Karpas-422 (cell line): Measurements from ENCODE around the gene KRT3. TPM values are rescaled to one million over a fixed set of nuclear protein-coding genes. Genes with fewer than 3 reads are reported as not detected.

Experiments
- DNase-seq: peaks from one replicate; pipeline ENCODE4 v3.0.0-alpha.2; 2015
- H2AFZ ChIP-seq: fragments of 200-600 bp; sonication (generic); 2 replicates; pipeline ENCODE4 v1.6.1; 2014; ENCODE audit warnings: antibody characterized with exemption, low read length, mixed read lengths
- H3K27ac ChIP-seq: fragments of 200-600 bp; sonication (generic); 2 replicates; pipeline ENCODE4 v1.5.1; 2014; ENCODE audit warnings: mild to moderate bottlenecking, low read length, moderate library complexity
- H3K27me3 ChIP-seq: fragments of 200-600 bp; sonication (generic); 2 replicates; pipeline ENCODE4 v1.6.1; 2014; ENCODE audit warnings: low read length, mixed read lengths
- H3K36me3 ChIP-seq: fragments of 200-600 bp; sonication (generic); 2 replicates; pipeline ENCODE4 v1.6.1; 2014; ENCODE audit warnings: low read length, mixed read lengths; ENCODE audit not compliant: insufficient read depth
- H3K4me1 ChIP-seq: fragments of 200-600 bp; sonication (generic); 2 replicates; pipeline ENCODE4 v1.6.1; 2014; ENCODE audit warnings: mild to moderate bottlenecking, low read length, mixed read lengths
- H3K4me2 ChIP-seq: fragments of 200-600 bp; sonication (generic); 2 replicates; pipeline ENCODE4 v1.6.1; 2014; ENCODE audit warnings: low read length, low read depth, mild to moderate bottlenecking; ENCODE audit not compliant: poor library complexity, severe bottlenecking
- H3K4me3 ChIP-seq: fragments of 200-600 bp; sonication (generic); 2 replicates; pipeline ENCODE4 v1.5.1; 2014; ENCODE audit warnings: mild to moderate bottlenecking, antibody characterized with exemption, low read length, mixed read lengths
- H3K79me2 ChIP-seq: fragments of 200-600 bp; sonication (generic); 2 replicates; pipeline ENCODE4 v1.6.1; 2014; ENCODE audit warnings: mild to moderate bottlenecking, low read length, mixed read lengths
- H3K9ac ChIP-seq: fragments of 200-600 bp; sonication (generic); 2 replicates; pipeline ENCODE4 v1.6.0; 2014; ENCODE audit warnings: low read length
- H3K9me2 ChIP-seq: fragments of 200-600 bp; sonication (generic), shearing (Covaris generic); replicated peaks from 2 replicates; pipeline ENCODE4 v1.6.0; 2014; ENCODE audit warnings: mild to moderate bottlenecking, low read length, moderate library complexity; ENCODE audit not compliant: insufficient read depth
- H3K9me3 ChIP-seq: fragments of 300-700, 200-600 bp; sonication (generic); 2 replicates; pipeline ENCODE4 v1.6.1; 2014; ENCODE audit warnings: low read length, mixed read lengths
- H4K20me1 ChIP-seq: fragments of 200-600 bp; sonication (generic); 2 replicates; pipeline ENCODE4 v1.6.1; 2014; ENCODE audit warnings: mild to moderate bottlenecking, antibody characterized with exemption, low read length, low read depth; ENCODE audit not compliant: insufficient read depth
- total RNA-seq: library from RNA; depleted of rRNA; stranded (reverse); fragments of >200 nt; shearing (Covaris generic); gene quantifications from 2 replicates; pipeline ENCODE4 v1.2.3, GENCODE V29; 2014; ENCODE audit warnings: low replicate concordance

The KRT3 gene
- total RNA-seq, 1 experiment from 2014 or later, result not detected

GRCh38 chr12:52829986-52830770 is 34.3 kb upstream of the KRT3 start:
- no peak overlapping the region for H3K9ac ChIP-seq
- H3K4me2 ChIP-seq, result no peak overlapping the region
- H3K9me3 ChIP-seq, result no peaks in the 10 kb centered on the region
- no peaks in the 10 kb centered on the region for H3K36me3 ChIP-seq
- no peak overlapping the region for H3K27ac ChIP-seq
- H4K20me1 ChIP-seq, result no peaks in the 10 kb centered on the region
- no peak overlapping the region for H2AFZ ChIP-seq
- no peaks in the 10 kb centered on the region for H3K27me3 ChIP-seq
- no peaks in the 10 kb centered on the region for H3K4me1 ChIP-seq
- no peak for DNase-seq
- H3K4me3 ChIP-seq, result no peak overlapping the region
- no peaks in the 10 kb centered on the region for H3K9me2 ChIP-seq
- H3K79me2 ChIP-seq, result no peaks in the 10 kb centered on the region

- Histone ChIP-seq H3K27ac (no peak overlapping the region), H3K4me1 (no peaks in the 10 kb centered on the region), H2AFZ (no peak overlapping the region), H3K79me2 (no peaks in the 10 kb centered on the region), H3K27me3 (no peaks in the 10 kb centered on the region), H3K36me3 (no peaks in the 10 kb centered on the region), H3K9me3 (no peaks in the 10 kb centered on the region), H3K9me2 (no peaks in the 10 kb centered on the region), H3K4me3 (no peak overlapping the region), H3K4me2 (no peak overlapping the region), H3K9ac (no peak overlapping the region), H4K20me1 (no peaks in the 10 kb centered on the region)
- no peak for DNase-seq
Measured at GRCh38 chr12:52828591-52829021, 32.7 kb upstream of the KRT3 start.

GRCh38 chr12:52828156-52828555 is 32.2 kb upstream of the KRT3 start:
- no peak overlapping the region for H3K27ac ChIP-seq
- H3K4me2 ChIP-seq, result no peak overlapping the region
- DNase-seq, result no peak
- no peaks in the 10 kb centered on the region for H3K9me2 ChIP-seq
- H3K9ac ChIP-seq, result no peak overlapping the region
- H3K36me3 ChIP-seq, result no peaks in the 10 kb centered on the region
- no peak overlapping the region for H2AFZ ChIP-seq
- no peaks in the 10 kb centered on the region for H3K4me1 ChIP-seq
- no peaks in the 10 kb centered on the region for H3K79me2 ChIP-seq
- no peak overlapping the region for H3K4me3 ChIP-seq
- H3K9me3 ChIP-seq, result no peaks in the 10 kb centered on the region
- no peaks in the 10 kb centered on the region for H4K20me1 ChIP-seq
- no peaks in the 10 kb centered on the region for H3K27me3 ChIP-seq

GRCh38 chr12:52827499-52828090 is 31.7 kb upstream of the KRT3 start:
- Histone ChIP-seq H4K20me1 (no peaks in the 10 kb centered on the region), H3K9me3 (no peaks in the 10 kb centered on the region), H3K79me2 (no peaks in the 10 kb centered on the region), H3K4me3 (no peak overlapping the region), H3K4me2 (no peak overlapping the region), H3K27ac (no peak overlapping the region), H3K9me2 (no peaks in the 10 kb centered on the region), H3K9ac (no peak overlapping the region), H2AFZ (no peak overlapping the region), H3K27me3 (no peaks in the 10 kb centered on the region), H3K4me1 (no peaks in the 10 kb centered on the region), H3K36me3 (no peaks in the 10 kb centered on the region)
- DNase-seq, result no peak

GRCh38 chr12:52826611-52827498 is 30.9 kb upstream of the KRT3 start:
- no peaks in the 10 kb centered on the region for H3K9me2 ChIP-seq
- H3K79me2 ChIP-seq, result no peaks in the 10 kb centered on the region
- no peak overlapping the region for H3K4me2 ChIP-seq
- no peak overlapping the region for H2AFZ ChIP-seq
- H3K4me1 ChIP-seq, result no peaks in the 10 kb centered on the region
- no peaks in the 10 kb centered on the region for H3K27me3 ChIP-seq
- H3K36me3 ChIP-seq, result no peaks in the 10 kb centered on the region
- no peaks in the 10 kb centered on the region for H4K20me1 ChIP-seq
- H3K9me3 ChIP-seq, result no peaks in the 10 kb centered on the region
- no peak overlapping the region for H3K9ac ChIP-seq
- no peak for DNase-seq
- H3K4me3 ChIP-seq, result no peak overlapping the region
- no peak overlapping the region for H3K27ac ChIP-seq

GRCh38 chr12:52825961-52826360 is 30.0 kb upstream of the KRT3 start:
- no peaks in the 10 kb centered on the region for H3K27me3 ChIP-seq
- no peak for DNase-seq
- no peaks in the 10 kb centered on the region for H3K9me3 ChIP-seq
- H3K27ac ChIP-seq, result no peak overlapping the region
- no peaks in the 10 kb centered on the region for H3K4me1 ChIP-seq
- H2AFZ ChIP-seq, result no peak overlapping the region
- no peaks in the 10 kb centered on the region for H3K79me2 ChIP-seq
- H3K4me2 ChIP-seq, result no peak overlapping the region
- H3K9me2 ChIP-seq, result no peaks in the 10 kb centered on the region
- no peak overlapping the region for H3K4me3 ChIP-seq
- H3K9ac ChIP-seq, result no peak overlapping the region
- no peaks in the 10 kb centered on the region for H3K36me3 ChIP-seq
- H4K20me1 ChIP-seq, result no peaks in the 10 kb centered on the region

- no peak for DNase-seq
- no peak overlapping the region for H3K4me3 ChIP-seq
- H2AFZ ChIP-seq, result no peak overlapping the region
- no peaks in the 10 kb centered on the region for H3K36me3 ChIP-seq
- H3K9me2 ChIP-seq, result no peaks in the 10 kb centered on the region
- H3K4me1 ChIP-seq, result no peaks in the 10 kb centered on the region
- no peaks in the 10 kb centered on the region for H3K79me2 ChIP-seq
- no peaks in the 10 kb centered on the region for H3K9me3 ChIP-seq
- H3K9ac ChIP-seq, result no peak overlapping the region
- H3K27ac ChIP-seq, result no peak overlapping the region
- H3K4me2 ChIP-seq, result no peak overlapping the region
- no peaks in the 10 kb centered on the region for H4K20me1 ChIP-seq
- no peaks in the 10 kb centered on the region for H3K27me3 ChIP-seq
Measured at GRCh38 chr12:52824741-52825410, 29.0 kb upstream of the KRT3 start.
